ENCODE measurements around the gene PRRX2.
"Not testable (repeated sequence)": the region's sequence is repeated elsewhere in the genome, so short reads cannot be mapped to it uniquely, and the experiment has no call there.

The PRRX2 gene

GRCh38 chr9:129760784-129761183 lies 95.3 kb downstream of the PRRX2 start:
- DNase-seq (ENCODE audit: low read depth): not testable (repeated sequence)

GRCh38 chr9:129761293-129761900 lies 96.0 kb downstream of the PRRX2 start:
- no peak for DNase-seq (ENCODE audit: low read depth)

- DNase-seq (ENCODE audit: low read depth): no peak
Measured at GRCh38 chr9:129761901-129762369, 96.5 kb downstream of the PRRX2 start.

GRCh38 chr9:129762370-129762984 lies 97.0 kb downstream of the PRRX2 start:
- DNase-seq (ENCODE audit: low read depth): not testable (repeated sequence)

GRCh38 chr9:129762985-129763926 lies 97.8 kb downstream of the PRRX2 start:
- no peak for DNase-seq (ENCODE audit: low read depth)

- DNase-seq (ENCODE audit: low read depth): no peak
Measured at GRCh38 chr9:129765764-129766317, 100.4 kb downstream of the PRRX2 start.

- no peak for DNase-seq (ENCODE audit: low read depth)
Measured at GRCh38 chr9:129768486-129768885, 103.0 kb downstream of the PRRX2 start.

GRCh38 chr9:129769669-129770068 lies 104.2 kb downstream of the PRRX2 start:
- no peak for DNase-seq (ENCODE audit: low read depth)

GRCh38 chr9:129770741-129771140 lies 105.3 kb downstream of the PRRX2 start:
- DNase-seq (ENCODE audit: low read depth): no peak

Data from HS-27A (cell line).